ENCODE data around the gene FABP1.

The FABP1 gene

GRCh38 chr2:88085099-88085498, 42.8 kb downstream of the FABP1 start:
- Histone ChIP-seq H3K9ac (ENCODE audit: low read depth, low read length) (no peak overlapping the region), H2AFZ (ENCODE audit: low read depth, low read length) (no peak overlapping the region), H3K79me2 (ENCODE audit: insufficient read depth, low read length) (no peaks in the 10 kb centered on the region), H3K4me3 (ENCODE audit: low read depth in 1 of 2, low read length in 2 of 2) (no peak overlapping the region), H3K9me3 (ENCODE audit: insufficient read depth, low read length, severe bottlenecking) (no peaks in the 10 kb centered on the region), H3K27me3 (ENCODE audit: insufficient read depth, low read length, poor library complexity) (no peaks in the 10 kb centered on the region), H3K27ac (ENCODE audit: low read length) (no peak overlapping the region), H3K4me2 (ENCODE audit: insufficient read depth, low read length) (no peak overlapping the region), H4K20me1 (ENCODE audit: insufficient read depth, low read length) (no peaks in the 10 kb centered on the region), H3K36me3 (ENCODE audit: insufficient read depth, low read length) (no peaks in the 10 kb centered on the region), H3K4me1 (ENCODE audit: insufficient read depth, low read length) (no peaks in the 10 kb centered on the region)
- DNase-seq (no peak), ATAC-seq (ENCODE audit: insufficient read depth, low read depth) (no peak)
- no peak for TF ChIP-seq EZH2 (IDR thresholded peaks at IDR 0.05; ENCODE audit: borderline replicate concordance, low read depth, low read length, severe bottlenecking)
- TF ChIP-seq, protein P1, sequence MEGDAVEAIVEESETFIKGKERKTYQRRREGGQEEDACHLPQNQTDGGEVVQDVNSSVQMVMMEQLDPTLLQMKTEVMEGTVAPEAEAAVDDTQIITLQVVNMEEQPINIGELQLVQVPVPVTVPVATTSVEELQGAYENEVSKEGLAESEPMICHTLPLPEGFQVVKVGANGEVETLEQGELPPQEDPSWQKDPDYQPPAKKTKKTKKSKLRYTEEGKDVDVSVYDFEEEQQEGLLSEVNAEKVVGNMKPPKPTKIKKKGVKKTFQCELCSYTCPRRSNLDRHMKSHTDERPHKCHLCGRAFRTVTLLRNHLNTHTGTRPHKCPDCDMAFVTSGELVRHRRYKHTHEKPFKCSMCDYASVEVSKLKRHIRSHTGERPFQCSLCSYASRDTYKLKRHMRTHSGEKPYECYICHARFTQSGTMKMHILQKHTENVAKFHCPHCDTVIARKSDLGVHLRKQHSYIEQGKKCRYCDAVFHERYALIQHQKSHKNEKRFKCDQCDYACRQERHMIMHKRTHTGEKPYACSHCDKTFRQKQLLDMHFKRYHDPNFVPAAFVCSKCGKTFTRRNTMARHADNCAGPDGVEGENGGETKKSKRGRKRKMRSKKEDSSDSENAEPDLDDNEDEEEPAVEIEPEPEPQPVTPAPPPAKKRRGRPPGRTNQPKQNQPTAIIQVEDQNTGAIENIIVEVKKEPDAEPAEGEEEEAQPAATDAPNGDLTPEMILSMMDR (IDR thresholded peaks at IDR 0.05; ENCODE audit: borderline replicate concordance, extremely low read depth, low read length, poor library complexity, severe bottlenecking): no peak

- H3K9ac ChIP-seq (ENCODE audit: low read depth, low read length): no peak overlapping the region
- no peak overlapping the region for H3K4me2 ChIP-seq (ENCODE audit: insufficient read depth, low read length)
- ATAC-seq (ENCODE audit: insufficient read depth, low read depth) (no peak), DNase-seq (no peak)
- H3K79me2 ChIP-seq (ENCODE audit: insufficient read depth, low read length): no peaks in the 10 kb centered on the region
- H3K4me1 ChIP-seq (ENCODE audit: insufficient read depth, low read length): no peaks in the 10 kb centered on the region
- TF ChIP-seq, protein P1 (IDR thresholded peaks at IDR 0.05; ENCODE audit: borderline replicate concordance, extremely low read depth, low read length, poor library complexity, severe bottlenecking): no peak
- no peak for TF ChIP-seq EZH2 (IDR thresholded peaks at IDR 0.05; ENCODE audit: borderline replicate concordance, low read depth, low read length, severe bottlenecking)
- no peaks in the 10 kb centered on the region for H3K9me3 ChIP-seq (ENCODE audit: insufficient read depth, low read length, severe bottlenecking)
- H3K27me3 ChIP-seq (ENCODE audit: insufficient read depth, low read length, poor library complexity): no peaks in the 10 kb centered on the region
- H3K27ac ChIP-seq (ENCODE audit: low read length): no peak overlapping the region
- H3K4me3 ChIP-seq (ENCODE audit: low read depth in 1 of 2, low read length in 2 of 2): no peak overlapping the region
- no peaks in the 10 kb centered on the region for H4K20me1 ChIP-seq (ENCODE audit: insufficient read depth, low read length)
- H3K36me3 ChIP-seq (ENCODE audit: insufficient read depth, low read length): no peaks in the 10 kb centered on the region
- no peak overlapping the region for H2AFZ ChIP-seq (ENCODE audit: low read depth, low read length)
Measured at GRCh38 chr2:88082781-88083180, 45.1 kb downstream of the FABP1 start.

DNA sequence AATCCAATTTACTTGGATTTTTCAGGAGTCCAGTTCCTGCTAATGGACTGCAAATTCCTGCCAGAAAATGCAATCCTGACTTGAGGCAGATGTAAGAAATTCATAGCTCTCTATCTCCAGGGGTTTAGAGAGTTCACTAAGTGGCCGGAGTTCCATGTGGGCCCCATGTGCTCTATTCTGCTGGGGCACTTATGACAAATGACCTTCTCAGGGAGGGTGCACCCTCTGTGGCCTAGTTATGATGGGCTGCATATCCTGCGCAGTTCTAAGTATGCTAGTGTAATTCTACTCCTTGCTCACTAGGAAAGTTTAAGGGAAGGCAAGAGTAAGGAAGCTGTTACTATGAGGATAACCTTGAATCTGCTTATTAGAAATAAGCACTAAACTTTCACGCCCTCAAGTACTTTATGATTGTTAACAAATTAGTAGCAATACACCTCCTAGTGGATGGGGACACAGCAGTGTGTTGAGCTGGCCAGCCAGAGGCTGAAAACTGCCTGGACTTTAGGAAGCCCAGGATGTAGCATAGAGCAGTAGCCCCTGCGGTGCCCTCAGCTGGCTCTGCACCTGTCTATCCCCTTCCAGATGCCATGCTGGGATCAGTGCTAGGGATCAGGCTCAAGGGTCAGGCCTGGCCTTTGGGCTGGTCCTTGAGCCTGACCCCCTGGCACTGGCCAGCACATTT, 45.8 kb downstream of the FABP1 start:
- no peak for ATAC-seq (ENCODE audit: insufficient read depth, low read depth)
- H3K9ac ChIP-seq (ENCODE audit: low read depth, low read length): no peak overlapping the region
- H3K27ac ChIP-seq (ENCODE audit: low read length): no peak overlapping the region
- H2AFZ ChIP-seq (ENCODE audit: low read depth, low read length): no peak overlapping the region
- H3K4me3 ChIP-seq (ENCODE audit: low read depth in 1 of 2, low read length in 2 of 2): no peak overlapping the region
- H3K27me3 ChIP-seq (ENCODE audit: insufficient read depth, low read length, poor library complexity): no peaks in the 10 kb centered on the region
- TF ChIP-seq EZH2 (IDR thresholded peaks at IDR 0.05; ENCODE audit: borderline replicate concordance, low read depth, low read length, severe bottlenecking): no peak
- TF ChIP-seq, protein P1 (IDR thresholded peaks at IDR 0.05; ENCODE audit: borderline replicate concordance, extremely low read depth, low read length, poor library complexity, severe bottlenecking): no peak
- no peak overlapping the region for H3K4me2 ChIP-seq (ENCODE audit: insufficient read depth, low read length)
- H4K20me1 ChIP-seq (ENCODE audit: insufficient read depth, low read length): no peaks in the 10 kb centered on the region
- no peak for DNase-seq
- H3K36me3 ChIP-seq (ENCODE audit: insufficient read depth, low read length): no peaks in the 10 kb centered on the region
- H3K79me2 ChIP-seq (ENCODE audit: insufficient read depth, low read length): no peaks in the 10 kb centered on the region
- no peaks in the 10 kb centered on the region for H3K9me3 ChIP-seq (ENCODE audit: insufficient read depth, low read length, severe bottlenecking)
- no peaks in the 10 kb centered on the region for H3K4me1 ChIP-seq (ENCODE audit: insufficient read depth, low read length)
